HG03196 (cell line): ENCODE results near the gene FXYD7.
A peak's percentile ranks its signal among the peaks of the same experiment; 100 is the strongest.
"Not testable (repeated sequence)": the region's sequence is repeated elsewhere in the genome, so short reads cannot be mapped to it uniquely, and the experiment has no call there.

Experiments
- ATAC-seq: cut with Tn5 transposase; IDR thresholded peaks from one replicate; pipeline ENCODE4 v1.9.1; 2021; ENCODE audit not compliant: unreplicated experiment

The FXYD7 gene

DNA sequence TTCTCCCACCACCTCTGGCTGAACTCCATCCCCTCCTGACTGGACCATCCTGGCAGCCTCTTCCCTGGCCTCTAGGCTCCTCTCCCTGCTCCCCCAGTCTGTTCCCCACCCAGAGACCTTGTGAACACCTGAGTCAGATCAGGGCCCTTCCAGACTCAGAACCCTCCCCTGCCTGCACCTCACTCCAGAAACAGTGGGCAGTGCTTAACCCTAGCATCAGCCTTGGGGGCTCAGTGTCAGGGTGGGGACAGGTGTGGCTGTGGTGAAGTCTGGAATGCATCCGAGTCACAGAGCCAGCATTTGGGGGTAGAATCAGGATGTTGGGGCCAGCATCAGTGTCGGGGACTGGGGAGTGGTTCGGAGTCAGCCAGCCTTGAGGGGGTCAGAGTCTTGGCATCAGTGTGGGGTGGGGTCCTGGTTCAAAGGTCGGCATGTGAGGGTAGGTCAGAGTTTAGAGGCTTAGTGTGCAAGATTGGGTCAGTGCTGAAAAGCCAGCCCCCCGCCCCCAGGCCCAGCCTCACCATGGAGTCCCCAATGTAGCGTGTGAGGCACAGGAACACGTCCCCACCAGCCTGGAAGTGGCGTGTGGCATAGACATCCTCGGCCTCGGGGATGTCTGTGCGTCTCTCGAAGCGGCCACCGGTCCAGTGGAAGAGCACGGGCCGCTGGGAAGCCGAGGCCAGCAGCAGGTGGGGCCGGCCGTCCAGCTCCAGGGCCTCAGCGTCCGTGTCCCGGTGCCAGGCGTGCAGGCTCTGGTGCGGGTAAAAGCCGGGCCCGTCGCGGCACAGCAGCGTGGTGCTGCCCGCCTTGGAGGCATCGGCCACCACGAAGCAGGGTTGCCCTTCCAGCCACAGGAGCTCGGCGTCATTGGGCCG, 17.1 kb upstream of the FXYD7 start:
- no peak for ATAC-seq

DNA sequence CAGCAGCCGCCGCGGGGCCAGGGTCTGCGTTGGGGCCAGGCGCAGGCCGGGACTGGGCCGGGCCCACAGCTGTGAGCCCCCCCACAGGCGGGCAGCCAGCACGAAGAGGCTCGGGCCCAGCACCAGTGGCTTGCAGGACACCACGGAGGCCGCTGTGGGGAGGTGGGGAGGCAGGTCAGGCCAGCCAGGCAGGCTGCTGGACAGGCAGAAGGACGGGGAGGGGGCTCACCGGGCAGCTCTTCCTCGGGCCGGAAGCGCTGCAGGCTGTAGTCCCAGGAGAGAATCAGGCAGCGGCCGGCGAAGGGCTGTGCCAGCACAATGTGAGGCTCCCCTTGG, 16.5 kb upstream of the FXYD7 start:
- no peak for ATAC-seq

DNA sequence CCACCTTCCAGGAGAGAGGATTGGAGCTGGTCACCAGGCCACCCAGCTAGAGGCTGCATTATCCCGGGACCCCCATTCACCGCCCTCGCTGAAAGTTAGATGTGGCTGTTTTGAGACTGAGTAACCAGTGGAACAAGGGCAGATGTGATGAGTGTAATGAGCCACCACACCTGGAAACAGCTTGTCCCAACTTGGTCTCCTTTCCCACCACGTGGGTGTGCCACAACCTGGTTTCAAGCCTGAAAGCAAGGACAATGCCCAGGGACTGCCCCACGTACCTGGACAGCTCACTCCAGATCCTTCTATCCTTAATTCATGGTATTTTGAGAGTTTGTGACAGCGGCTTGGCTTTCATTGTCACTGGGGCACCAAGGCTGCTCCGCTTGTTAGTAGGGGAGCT, 15.2 kb upstream of the FXYD7 start:
- ATAC-seq, result no peak

DNA sequence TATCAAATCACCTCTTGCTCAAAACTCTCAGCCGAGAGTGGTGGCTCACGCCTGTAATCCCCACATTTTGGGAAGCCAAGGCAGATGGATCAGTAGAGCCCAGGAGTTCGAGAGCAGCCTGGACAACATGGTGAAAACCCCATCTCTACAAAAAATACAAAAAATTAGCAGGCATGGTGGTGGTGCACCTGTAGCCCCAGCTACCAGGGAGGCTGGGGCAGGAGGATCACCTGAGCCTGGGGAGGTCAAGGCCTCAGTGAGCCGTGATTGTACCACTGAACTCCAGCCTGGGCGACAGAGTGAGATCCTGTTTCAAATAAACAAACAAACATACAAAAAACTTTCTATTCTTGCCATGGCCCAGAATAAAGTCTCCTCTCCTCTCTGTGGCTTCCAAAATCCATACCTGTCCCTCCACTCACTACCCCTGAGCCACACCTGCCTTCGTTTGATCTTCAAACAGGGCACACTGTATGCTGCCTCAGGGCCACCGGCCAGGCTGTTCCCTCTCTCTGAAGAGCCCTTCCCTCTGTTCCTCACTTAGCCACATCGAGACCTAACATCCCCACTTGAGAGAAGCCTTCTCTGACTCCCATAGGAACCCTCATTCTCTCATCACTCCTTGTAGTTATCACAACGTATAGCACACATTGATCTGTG, 14.5 kb upstream of the FXYD7 start:
- ATAC-seq, result no peak

DNA sequence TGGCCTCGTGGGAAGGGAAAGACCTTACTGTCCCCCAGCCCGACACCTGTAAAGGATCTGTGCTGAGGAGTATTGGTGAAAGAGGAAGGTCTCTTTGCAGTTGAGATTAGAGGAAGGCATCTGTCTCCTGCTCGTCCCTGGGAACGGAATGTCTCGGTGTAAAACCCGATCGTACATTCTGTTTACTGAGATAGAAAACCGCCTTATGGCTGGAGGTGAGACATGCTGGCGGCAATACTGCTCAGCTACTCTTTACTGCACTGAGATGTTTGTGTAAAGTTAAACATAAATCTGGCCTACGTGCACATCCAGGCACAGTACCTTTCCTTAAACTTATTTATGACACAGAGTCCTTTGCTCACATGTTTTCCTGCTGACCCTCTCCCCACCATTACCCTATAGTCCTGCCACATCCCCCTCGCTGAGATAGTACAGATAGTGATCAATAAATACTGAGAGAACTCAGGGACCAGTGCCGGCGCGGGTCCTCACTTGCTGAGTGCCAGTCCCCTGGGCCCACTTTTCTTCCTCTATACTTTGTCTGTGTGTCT, 13.3 kb upstream of the FXYD7 start:
- ATAC-seq, result not testable (repeated sequence)

DNA sequence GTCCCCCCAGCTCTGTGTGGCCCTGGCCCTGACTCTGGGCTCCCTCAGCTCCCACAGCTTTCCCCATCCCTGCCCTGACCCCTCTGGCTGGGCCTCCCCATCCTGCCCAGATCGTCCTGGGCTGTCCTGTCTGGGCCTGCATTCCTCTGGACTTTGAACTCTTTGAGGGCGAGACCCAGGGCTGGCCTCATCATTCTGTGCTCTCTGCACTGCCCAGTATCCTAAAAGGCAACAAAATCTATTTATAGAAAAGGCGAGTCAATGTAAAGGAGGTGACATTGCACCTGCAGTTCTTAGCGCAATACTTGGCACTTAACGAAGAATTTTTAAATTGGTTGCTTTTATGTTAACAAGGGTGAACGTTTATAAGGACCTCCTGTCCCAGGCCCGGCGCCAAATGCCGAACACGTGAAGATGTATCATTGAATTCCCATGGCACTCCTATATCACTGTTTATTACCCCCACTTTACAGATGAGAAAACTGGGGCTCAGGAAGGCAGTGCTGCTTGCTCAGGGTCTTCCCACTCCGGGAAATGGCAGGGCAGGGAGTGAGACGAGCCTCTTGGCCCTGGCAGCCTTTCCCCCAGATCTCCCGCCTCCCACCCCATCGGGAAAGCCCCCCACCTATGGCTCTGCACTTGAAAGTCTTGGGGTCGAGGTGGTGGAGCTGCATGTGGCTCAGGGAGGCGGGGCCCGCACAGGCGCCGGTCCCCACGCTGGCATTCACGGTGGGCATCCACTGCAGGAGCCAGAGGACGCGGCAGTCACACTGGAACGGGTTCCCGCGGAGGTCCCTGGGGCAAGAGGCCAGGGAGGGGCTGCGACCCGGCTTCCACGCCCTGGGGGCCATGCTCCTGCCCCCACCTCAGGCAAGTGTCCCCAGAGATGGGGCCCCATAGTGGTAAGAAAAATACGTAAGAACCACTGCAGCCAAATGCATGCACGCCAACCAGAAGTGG, 12.0 kb upstream of the FXYD7 start:
- ATAC-seq, result no peak

DNA sequence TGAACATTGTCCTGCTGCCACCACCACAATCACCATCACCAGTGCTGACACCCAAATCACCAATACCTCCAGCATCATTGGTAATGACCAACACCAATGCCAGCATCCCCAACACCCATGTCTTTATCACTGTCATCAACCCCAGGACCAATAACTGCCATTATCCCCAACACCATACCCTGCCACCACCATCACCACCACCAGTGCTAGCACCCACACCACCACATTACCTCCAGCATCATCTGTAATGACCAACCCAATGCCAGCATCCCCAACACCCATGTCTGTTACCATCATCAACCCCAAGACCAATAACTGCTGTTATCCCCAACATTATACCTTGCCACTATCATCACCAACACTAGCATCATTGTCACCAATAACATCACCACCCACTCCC, 10.8 kb upstream of the FXYD7 start:
- ATAC-seq, result no peak

DNA sequence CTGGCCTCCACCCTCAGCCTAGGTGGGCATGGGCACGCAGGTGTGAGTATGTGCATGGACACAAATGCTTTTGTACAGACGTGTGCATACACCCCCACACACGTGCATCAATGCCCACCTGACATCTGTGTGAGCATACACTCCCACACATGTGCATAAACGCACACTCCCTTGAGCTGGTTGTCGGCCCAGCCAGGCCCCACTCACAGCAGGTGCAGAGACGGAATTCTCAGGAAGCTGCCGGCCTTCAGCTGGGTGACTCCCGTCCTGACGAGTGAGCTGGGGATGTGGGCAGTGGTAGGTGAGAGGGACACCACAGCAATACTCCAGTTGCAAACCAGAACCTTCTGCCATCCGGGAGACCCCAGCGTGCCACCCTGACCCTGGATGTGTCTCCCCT, 9.2 kb upstream of the FXYD7 start:
- ATAC-seq, result no peak

DNA sequence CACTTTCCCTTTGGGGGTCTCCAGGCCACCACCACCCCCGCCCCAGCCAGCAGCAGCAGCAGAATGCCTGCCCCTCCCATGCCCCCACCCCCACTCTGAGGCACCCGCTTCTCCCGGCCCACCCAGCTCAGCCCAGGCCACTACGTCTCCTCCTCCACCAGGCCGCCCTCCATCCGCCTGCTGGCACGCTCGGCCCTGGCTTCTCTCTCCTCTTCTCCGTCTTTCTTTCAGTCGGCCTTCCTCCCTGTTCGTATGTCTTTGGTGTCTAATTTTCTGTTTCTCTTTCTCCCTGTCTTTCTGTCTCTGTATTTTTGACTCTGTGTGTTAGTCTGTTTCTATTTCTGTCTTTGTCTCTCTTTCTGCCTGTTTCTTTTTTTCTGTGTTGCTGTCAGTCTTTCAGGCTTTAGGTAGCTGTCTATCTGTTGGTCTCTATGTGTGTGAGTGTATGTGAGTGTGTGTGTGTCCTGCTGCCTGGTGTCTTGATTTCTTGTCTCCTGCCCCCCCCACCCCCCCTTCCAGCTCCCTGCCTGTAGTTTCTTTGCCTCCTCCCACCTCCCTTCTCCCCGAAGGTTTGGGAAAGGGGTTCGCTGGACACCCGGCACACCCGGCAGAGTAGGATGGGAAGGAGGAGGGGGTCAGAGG, 8.3 kb upstream of the FXYD7 start, which contains the start of gene LGI4:
Gene LGI4 (minus strand): TSS at position 459 of the 642 bp plus-strand sequence. CDS start 379 bp downstream, at position 80.
- no peak for ATAC-seq

DNA sequence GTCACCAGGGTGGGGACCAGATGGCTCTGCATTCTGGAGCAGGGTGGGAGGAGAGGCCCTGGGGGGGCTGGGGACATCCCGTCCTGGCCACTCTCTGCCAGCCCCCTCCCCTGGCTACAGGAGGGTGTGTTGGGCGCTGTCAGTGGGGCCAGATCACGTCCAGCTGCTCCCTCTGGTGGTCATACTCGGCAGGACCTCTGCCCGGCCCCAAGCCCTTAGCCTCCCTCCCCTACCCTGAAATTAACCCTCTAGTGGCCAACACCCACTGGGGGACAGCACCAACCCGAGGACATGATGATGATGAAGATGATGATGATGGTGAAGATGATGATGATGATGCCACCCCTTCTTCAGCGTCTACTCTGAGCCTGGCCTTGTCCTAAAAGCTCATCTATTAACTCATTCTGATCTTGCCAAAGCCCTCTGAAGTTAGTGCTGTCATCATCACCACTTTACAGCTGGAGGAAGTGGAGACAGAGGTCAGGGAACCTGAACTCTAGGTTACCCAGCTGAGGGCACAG, 7.6 kb upstream of the FXYD7 start:
- no peak for ATAC-seq

DNA sequence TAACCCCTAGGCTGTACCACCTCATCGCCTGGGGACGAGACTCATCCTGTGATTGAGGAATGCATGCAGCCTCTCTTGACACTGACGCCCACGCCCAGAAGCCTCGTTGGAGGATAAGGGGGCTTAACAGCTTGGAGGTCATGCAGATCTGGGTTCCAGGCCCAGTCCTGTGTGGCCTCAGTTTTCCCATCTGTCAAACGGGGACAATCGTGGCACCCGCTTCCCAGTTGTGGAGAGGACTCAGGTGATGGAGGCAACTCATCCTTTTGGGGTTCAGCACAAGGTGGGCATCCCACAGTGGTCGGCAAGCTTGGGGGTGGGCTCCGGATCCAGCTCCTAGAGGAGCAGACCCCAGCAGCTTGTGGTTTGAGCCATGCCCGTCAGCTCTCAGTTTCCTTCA, 6.8 kb upstream of the FXYD7 start:
- ATAC-seq, result no peak

DNA sequence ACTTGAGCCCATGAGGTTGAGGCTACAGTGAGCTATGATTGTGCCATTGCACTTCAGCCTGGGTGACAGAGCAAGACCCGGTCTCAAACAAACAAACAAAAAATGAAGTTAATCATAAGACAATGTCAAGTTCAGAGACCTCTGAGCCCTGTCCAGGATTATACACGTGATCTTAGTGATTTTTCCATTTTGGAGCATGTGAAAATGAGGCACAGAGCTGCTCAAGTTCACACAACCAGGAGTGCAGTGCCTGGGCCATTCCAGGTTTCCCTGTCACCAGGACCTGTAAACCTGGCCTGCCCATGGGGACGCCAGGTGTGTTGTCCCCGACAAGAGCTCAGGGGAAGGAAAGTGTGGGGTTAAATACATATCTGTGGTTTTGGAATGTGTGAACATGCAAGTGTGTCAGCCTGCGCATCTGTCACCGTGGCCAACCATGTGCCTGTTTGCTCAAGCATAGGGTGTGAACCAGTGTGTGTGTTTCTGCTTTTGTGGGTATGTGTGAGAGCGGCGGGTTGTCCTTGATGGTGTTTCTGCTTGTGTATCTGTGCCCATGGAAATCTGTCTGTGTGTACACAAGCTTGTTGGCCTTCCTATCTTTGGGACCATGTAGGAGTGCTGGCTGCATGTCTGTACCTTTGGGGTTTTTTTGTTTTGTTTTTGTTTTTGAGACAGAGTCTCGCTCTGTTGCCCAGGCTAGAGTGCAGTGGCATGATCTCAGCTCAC, 5.9 kb upstream of the FXYD7 start:
- no peak for ATAC-seq

DNA sequence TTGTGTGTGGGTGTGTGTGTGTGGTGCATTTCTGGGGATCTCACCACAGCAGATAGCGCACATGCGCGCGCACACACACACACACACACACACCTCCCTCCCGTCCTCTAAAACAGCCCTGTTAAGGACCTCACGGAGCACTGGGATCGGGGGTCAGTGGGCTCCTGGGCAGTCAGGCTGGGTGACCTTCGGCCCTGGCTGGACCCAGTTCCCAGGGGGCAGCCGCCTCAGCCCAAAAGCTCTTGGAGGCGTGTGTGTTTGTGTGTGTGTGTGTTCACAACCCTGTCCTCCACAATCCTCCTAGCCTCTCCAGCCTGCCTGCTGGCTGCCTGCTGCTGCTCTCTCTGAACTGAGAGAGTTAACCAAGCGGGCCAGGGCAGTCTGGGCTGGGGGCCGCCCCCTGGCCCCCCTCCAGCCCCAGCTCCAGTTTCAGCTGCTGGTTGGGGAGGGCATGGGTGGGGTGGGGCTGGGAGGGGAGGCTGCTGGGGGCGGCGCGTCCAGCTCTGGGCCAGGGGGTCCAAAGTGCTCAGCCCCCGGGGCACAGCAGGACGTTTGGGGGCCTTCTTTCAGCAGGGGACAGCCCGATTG, 4.7 kb upstream of the FXYD7 start, which contains the start of gene FXYD1:
Gene FXYD1 (plus strand): TSS at position 520 of the 588 bp plus-strand sequence. CDS start 1,256 bp downstream, outside the sequence.
- no peak for ATAC-seq

DNA sequence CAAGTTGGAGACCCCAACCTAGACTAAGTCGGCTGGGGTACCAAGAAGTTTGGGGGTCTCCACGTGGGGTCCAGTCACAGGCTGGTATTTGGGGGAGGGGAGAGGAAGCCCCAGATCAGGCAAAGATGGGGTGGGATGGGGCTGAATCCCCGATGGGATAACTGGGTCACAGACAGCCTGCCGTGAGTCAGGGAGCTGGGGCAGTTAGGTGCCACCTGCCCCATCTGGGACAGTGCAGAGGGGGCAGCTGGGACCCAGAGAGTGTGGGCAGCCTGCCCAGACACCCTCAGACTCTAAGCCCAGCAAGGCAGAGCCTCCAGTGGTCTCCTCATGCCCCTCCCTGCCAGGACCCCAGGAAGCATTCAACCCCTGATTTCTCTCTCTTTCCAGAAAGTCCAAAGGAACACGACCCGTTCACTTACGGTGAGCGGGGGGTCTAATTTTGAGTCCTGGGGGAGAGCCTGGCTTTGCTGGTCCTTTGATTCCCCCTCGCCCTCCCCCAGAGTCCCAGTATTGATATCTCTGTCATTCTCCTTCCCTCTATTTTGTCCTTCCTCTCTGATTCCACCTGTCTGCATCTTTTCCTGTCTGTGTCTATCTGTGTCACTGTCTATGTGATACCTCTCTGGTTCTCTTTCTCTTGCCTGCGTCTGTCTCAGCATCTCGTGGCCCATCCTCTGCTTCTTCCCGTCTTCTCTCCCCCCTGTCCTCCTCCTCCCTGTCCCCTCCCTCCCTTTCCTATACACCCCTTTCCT, 2.7 kb upstream of the FXYD7 start:
- ATAC-seq, result no peak

DNA sequence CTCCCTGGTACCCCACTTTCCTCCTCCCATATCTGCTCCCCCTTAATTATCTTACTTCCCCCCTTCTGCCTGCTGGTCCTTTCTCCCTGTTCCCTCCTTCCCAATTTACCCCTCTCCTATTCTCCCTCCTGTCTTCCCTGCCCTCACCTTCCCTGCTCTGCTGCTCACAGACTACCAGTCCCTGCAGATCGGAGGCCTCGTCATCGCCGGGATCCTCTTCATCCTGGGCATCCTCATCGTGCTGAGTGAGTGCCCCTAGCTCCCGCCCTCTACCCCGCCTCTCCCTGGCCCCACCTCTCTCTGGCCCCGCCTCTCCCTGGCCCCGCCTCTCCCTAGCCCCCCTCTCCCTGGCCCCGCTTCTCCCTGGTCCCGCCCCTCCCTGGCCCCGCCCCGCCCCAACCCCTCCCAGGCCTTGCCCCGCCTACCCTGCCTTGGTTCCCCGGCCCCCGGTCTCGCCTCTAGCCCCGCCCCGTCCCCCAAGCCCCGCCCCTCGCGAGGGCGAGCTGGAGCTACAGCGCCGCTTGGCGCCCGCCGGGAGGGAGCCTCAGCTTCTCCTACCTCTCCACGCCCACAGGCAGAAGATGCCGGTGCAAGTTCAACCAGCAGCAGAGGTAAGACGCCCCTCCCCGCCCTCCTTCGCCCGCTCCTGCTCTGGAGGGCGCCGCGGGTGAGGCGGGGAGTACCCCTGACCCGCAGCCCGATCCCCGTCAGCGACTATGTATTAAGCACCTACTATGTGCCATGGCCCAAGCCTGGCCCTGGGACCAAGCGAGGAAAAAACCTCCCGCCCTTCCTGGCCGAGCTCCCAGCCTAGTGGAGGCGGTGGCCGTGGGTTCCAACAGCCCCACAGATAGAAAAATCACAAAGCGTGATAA, 1.9 kb upstream of the FXYD7 start:
- peak; percentile 41 for ATAC-seq

DNA sequence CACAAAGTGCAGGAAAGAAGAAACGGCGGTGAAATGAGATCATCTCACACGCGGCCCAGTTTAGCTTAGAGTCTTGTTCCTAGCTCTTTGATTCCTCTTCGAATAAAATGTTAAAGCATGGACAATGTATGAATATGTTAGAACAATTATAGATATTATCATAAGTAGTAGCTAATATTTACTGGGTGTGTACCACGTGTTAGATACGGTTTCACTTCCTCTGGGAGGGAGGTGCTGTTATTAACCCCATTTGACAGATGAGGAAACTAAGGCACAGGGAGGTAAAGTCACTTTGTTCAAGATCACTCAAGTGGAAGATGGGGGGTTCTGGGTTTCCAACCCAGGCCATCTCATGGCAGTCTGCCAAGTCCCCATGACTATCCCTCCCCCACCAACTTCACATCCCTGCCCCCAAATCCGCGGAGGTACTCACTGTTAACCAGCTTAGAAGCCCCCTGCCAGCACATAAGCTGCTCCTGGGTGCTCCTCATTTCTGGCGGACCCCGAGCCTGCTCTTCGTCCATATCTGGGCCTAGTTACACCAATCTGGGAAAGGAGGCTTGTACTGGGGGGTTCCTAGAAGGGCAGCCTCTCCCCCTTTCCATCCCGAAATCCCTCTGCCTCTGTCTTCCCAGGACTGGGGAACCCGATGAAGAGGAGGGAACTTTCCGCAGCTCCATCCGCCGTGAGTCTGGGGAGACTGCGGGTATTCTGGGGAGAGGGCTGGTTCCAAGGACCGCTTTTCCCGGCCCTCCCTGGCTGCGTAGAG, 1.0 kb upstream of the FXYD7 start:
- no peak for ATAC-seq
